HG03025 (cell line): ENCODE data around the gene GTPBP2.

ENCODE experiments used
- ATAC-seq: cut with Tn5 transposase; IDR thresholded peaks from one replicate; pipeline ENCODE4 v1.9.1; 2021; ENCODE audit warnings: mild to moderate bottlenecking, moderate library complexity; ENCODE audit not compliant: unreplicated experiment, low FRiP score

GTPBP2 gene

GRCh38 chr6:43584892-43585570 is 44.0 kb downstream of the GTPBP2 start:
- ATAC-seq, result no peak

- no peak for ATAC-seq
These were observed 46.2 kb downstream of the GTPBP2 start for GRCh38 chr6:43582911-43583310.

DNA sequence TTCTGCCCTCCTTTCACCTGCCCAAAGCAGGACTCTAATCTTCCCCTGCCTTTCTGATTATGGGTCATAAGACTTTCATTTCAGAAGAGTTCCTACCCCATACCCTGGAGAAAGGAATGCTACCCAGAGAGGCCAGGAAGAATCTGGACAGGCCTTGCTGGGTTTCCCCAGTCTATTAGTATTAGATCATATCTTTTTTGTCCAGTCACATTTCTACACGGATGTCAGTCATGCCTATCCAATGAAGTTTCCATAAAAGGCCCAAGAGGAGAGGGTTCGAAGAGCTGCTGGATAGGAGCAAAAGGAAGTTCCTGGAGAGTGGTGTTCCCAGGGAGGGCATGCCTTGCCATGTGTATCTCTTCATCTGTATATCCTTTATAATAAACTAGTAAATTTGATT is 49.9 kb downstream of the GTPBP2 start:
- no peak for ATAC-seq

GRCh38 chr6:43578748-43579147 is 50.3 kb downstream of the GTPBP2 start:
- no peak for ATAC-seq

- peak; percentile 74 for ATAC-seq
These were observed 53.1 kb downstream of the GTPBP2 start, which contains the start of the genes POLH and XPO5 for GRCh38 chr6:43575772-43576551. POLH (plus strand) TSS chr6:43576185; CDS start chr6:43582320, 6,135 bp downstream. XPO5 (minus strand) TSS chr6:43576038; CDS start chr6:43575864, 174 bp downstream.

GRCh38 chr6:43575105-43575771 is 53.8 kb downstream of the GTPBP2 start:
- no peak for ATAC-seq

GRCh38 chr6:43572015-43572414 is 57.0 kb downstream of the GTPBP2 start:
- ATAC-seq, result no peak

GRCh38 chr6:43570876-43571441 is 58.1 kb downstream of the GTPBP2 start:
- no peak for ATAC-seq
